Ureter (tissue), 1 donor: ENCODE data around the gene PYGM. TPM values are rescaled to one million over a fixed set of nuclear protein-coding genes. Genes with fewer than 3 reads are reported as not detected.

Experiments used
- DNase-seq: peaks from one replicate; pipeline ENCODE4 v3.0.0-alpha.2; 2020; ENCODE audit warnings: low spot score
- total RNA-seq: library from RNA; stranded (reverse); gene quantifications from one replicate; pipeline ENCODE4 v1.2.4, GENCODE V29; 2023
- donor health status: DM: yes; HTN: yes; CAD: no.

PYGM gene
- total RNA-seq, 1 donor from 2014 or later, result 11.4 TPM

DNA sequence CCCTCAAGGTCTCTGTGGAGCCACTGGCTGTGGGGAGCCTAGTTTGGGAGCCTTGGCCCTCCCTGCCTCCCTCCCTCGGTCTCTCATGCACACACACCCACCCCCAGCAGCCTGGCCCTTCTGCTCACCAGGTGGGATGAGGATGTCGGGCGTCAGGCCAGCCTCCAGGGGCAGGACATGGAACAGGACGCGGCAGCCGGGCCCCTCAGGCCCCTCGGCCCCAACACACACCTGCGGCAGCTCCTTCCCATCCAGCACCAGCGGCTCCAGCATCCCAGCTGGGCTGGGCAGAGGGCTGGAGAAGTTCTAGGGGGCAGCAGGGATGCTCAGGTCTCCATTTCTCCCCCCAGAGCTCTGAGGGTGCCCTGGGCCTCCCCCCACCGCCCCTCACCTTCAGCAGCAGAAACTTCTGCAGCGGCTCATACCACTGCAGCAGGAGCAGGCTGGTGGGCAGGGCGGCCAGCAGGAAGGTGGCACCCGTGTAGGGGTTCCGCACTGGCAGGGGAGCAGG is 32.1 kb upstream of the PYGM start:
- DNase-seq, result no peak

DNA sequence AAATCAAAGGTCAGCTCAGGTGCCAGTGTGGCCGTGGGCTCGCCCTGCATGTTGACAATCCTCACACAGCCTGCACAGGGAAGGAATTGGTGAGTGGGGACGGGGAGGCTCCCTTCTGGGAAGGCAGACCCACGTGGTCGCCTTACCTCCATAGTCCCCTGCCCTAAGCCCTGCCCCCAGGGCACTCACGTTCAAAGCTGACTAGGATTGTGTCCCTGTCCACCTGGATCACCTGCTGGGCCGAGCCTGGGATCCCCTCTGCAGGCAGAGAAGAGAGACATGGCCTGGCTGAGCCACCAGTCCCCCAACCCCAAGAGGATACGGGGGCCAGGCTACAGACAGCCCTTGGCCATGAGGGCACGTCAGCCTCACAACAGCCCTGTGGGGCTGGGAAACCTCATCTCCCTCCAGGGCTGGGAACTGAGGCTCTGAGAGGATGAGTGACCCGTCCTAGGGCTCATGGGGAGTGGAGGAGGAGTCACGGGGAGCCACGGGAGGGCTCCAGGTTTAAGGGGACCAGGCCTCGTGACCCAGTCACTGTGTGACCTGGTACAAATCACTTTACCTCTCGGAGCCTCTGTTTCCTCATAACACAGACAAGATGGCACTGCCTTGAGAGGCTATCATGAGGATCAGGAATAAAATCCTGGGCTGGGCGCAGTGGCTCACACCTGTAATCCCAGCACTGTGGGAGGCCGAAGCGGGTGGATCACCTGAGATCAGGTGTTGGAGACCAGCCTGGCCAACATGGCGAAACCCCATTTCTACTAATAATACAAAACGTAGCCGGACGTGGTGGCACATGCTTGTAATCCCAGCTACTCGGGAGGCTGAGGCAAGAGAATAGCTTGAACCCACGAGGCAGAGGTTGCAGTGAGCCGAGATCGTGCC is 30.7 kb upstream of the PYGM start:
- no peak for DNase-seq

DNA sequence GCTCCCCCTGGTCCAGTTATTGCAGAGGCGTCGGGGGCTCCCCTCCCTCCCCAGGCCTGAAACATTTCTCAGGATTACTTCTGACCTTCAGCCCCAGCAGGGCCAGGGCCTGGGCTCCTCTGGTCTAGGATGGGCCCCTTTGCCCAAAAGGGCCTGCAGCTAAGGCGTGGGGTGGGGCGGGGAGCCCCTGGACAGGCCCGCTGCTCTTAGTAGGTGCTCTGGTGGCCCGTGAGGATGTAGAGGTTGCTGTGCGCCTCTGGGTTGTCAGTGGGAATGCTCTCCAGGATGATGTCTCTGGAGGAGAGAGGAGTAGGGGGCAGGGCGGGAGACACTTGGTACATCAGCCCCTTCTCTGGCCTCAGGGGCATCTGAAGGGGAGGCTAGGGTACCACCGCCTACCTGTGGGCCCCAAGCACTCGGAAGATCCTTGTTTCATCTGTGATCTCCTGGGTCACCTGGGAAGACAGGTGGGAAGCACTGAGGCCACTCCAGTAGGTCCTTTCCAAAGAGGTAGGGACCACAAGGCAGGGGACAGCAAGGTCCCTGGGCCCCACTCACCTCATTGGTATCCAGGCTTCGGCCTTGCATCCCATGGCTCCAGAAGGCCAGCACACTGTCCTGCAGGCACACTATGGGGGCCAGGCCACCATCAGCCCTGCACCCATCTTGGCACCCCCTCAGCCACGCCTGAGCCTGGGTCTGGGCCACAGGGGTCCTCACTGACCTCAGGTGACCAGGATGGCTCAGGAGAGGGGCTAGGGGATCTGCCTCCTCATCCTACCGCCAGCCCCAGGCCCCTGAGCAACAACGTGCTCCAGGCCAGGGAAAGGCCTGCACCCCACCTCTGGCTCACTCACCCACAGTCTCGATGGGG is 29.8 kb upstream of the PYGM start:
- DNase-seq, result no peak

DNA sequence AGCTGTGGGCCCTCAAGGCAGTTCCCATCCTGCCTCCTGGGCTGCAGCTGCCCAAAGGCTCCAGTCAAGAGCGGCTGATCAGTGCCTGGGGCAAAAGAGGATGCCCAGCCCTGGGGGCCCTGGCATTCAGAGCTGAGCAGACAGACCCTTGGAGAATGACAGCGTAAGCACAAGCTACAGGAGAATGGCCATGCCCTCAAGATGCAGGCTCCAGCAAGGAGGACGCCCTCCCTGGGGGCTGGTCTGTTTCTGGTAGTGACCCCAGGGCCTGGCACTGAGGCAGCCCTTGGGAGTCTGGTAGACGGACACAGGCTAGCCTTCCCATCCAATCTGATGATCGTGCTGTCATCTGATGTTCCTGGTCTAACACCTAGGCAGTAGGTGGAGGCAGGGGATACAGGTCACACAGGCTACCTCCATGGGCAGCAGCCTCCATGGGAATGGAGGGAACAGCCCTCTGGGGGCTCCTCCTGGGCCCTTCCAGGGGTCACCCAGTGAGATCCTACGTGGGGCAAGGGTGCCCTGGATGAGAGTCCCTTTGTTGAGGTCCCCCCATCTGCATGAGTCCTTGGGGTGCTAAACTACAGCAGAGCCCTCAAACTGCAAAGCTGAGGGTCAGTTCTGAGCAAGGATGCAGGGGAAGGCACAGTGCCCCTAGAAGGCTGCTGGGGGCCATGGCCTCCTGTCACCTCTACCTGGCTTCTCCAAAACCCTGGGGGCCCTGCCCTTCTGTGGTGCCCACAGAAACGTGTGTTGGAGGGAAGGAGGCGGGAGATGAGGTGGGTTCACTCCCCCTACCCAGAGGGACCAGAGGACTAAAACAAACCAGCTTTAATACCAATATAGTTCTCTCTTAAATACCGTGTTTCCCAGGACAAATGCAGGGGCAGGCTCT is 28.8 kb upstream of the PYGM start:
- DNase-seq, result no peak

DNA sequence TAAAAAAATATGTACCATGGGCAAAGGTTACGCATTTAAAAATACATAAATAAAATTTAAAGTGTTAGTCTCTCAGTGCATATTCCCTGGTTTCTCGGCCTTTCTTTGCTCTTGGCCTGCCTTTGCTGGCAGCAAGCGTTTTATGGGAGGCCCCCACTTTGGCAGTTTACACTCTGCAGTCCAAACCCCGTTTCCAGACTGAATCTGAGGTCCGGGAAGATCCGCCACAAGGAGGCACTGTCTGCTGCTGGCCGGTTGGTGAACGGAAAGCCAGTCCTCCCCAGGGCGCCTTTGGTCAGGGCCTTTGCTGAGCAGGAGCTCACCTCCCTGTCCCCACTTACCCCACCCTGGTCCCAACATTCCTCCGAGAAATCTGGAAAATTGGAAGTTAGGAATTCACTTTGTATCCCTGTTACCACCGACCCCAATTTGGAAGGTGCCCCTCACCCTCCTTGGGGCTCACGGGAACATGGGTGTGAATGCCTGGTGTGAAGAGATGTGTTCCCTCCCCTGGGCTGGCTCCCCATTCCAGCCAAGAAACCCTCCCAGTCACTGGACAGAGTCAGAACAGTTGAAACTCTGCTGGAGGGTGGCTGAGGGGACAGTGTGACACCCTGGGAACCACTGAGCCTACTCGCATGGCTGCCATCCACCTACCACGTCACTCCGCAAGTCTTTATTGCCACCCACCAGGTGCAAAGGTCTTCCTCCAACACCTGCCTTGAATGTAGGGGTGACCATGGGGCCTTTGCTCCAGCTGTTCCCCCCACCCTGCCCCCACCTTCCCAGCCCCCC is 27.9 kb upstream of the PYGM start:
- DNase-seq, result peak; percentile 69

DNA sequence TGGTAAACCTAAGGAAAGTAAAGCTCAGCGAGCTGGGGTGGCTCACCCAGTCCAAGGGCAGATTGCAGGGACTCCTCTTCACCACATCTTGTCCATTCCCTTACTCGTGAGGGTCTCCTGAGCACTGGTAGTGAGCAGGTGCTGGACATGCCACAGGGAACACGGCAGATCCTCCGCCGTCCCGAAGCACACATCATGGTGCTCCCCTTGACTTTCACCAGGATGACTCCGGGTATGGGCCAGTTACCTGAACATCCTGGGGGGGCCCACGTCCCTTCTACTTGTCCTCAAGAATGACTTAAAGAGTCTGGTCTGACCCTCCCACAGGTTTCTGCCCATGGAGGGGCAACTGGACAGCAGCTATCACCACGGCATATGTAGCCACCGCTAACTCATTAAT is 26.5 kb upstream of the PYGM start:
- DNase-seq, result no peak

DNA sequence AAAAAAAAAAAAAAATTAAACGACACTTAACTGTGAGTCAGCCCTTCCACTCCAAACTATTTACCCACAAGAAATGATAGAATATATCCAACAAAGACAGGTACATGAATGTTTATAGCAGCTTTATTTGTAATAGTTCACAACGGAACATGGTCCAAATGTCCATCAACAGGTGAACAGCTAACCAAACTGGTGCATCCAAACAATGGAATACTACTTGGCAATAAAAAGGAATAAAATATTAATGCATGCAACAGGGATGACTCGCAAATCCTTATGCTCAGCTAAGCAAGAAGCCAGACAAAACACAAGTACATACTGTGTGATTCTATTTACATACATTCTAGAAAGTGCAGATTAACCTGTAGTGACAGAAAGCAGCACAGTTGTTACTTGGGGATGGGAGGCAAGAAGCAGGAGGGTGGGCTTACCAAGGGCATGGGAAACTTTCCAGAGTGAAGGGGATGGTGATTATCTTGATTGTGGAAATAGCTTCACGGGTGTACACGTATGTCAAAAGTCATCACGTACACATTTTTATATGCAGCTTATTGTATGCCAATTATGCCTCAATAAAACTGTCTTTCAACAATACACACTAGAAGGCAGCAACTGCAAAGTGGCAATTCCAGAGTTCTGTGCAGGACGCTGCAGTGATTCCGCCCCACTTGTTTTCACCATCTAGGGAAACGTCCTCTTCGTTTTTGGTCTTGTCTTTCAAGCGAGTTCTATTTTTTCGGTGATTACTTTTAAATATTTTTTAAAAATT is 25.2 kb upstream of the PYGM start:
- DNase-seq, result no peak

DNA sequence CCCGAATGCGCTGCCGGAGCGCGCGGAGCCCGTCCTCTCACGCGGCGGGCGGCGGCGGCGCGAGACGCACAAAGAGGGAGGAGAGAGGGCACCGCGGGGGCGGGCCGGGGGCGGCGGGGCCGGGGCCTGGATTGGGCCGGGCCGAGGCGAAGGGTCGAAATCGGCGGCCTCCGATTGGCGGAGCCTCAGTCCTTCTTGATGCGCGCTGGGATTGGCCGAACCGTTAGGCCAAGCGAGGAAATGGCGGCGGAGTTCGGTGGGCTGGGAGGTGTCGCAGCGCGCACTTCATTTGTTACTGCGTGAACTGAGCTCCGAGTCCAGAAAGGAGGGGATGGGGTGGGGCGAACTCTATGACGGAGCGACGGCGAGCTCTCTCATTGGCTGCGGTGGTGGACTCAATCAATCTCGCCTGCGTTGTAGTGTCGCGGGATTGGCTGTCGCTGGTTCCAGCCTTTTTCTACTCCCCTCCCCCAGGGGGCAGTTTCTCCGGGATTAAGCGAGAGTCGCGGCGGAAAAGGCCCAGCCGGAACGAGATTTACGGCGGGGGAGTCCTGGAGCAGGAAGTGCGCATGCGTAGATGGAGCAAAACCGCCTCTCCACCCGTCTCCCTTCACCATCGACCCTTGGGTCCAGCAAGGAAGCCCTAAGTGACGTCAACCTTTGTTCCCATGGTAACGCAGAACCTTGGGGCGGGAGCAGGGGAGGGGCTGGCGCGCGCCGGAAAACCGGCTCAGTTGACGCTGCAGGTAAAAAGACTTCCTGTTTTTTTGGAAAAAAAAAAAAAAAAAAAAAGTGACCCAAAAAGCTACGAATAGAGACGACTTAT is 18.9 kb upstream of the PYGM start, which contains the start of gene SF1:
TSS of gene SF1 (minus strand) at position 70 of the 826 bp plus-strand sequence. CDS start 150 bp downstream, outside the sequence.
- DNase-seq, result peak; percentile 100

DNA sequence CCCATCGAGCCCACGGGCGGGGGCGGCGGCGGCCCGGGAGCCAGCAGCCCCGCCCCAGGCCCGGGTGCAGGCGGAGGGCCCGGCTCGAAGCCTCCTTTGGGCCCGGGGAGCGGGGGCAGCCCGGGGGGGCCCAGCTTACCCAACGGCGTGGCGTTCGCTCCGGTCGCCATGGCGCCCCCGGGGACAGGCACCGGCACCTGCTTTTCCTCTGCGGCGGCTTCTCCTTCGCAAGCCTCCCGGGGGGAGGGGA is 18.4 kb upstream of the PYGM start:
- DNase-seq, result no peak

DNA sequence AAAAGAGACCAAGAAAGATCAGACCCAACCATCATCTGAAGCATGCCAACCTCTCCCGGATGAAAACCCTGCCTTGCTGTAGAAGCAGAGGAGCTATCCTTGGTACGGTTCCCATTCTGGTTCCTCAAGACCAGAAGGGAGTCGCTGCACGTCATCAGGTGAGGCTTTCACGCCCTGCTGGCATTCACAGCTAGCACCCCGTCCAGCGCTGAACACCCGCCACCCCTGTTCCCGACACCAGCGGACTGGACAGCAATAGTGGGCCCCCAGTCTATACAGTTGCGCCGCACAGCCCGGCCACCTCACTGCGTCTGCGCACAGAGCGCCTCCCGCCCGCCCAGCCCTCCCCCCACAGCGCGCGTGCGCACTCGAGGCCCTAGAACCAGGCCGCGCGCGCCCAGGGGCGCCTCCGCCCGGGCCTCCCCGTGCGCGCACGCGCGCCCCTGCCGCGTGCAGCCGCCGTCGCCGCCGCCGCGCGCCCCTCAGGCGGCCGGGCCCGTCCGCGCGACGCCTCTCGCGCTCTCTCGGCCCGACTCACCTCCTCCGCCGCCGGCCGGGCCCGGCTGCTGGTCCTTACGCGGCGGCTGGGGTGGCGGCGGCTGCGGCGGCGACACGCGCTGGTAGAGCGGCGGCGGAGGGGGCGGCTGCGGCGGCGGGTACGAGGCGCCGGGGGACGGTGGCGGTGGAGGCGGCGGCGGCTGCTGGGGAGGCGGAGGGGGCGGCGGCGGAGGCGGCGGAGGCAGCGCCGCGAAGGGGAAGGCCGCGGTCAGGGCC is 17.9 kb upstream of the PYGM start:
- peak; percentile 80 for DNase-seq

DNA sequence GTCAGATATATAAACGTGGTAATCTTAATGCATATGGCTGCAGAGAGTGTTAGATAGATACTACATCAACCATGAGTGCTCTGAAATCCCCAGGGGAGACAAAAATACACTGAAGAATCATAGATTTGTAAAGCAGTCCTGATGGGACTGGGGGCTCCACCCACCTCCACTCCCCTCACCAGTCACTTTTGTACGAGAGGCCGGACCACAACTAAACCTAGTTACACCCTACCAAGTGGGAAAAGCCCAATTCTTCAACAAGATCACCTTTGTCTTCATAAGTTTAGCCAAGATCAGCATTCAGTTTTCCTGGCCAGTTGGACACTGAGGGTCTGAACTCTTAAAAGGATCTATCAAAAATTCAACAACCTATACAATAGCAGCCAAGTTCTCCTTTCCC is 17.1 kb upstream of the PYGM start:
- DNase-seq, result no peak

DNA sequence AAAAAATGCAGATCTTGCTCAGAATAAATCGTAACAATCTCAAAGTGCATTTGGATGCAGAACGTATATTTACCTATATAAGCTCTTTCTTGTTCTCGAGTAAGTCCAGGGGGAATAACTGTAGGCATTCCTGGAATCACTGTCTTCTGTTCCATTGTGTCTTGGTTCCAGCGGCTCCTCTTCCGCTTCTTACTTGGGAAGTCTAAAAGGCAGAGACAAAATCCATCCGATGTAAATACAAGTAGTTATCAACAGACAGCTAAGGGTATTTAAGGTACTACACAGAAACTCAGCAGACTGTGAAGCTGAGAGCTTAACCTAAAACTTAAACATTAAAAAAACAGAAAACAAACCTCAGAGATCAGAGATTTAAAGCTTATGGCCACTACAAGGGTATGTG is 16.7 kb upstream of the PYGM start:
- DNase-seq, result no peak

DNA sequence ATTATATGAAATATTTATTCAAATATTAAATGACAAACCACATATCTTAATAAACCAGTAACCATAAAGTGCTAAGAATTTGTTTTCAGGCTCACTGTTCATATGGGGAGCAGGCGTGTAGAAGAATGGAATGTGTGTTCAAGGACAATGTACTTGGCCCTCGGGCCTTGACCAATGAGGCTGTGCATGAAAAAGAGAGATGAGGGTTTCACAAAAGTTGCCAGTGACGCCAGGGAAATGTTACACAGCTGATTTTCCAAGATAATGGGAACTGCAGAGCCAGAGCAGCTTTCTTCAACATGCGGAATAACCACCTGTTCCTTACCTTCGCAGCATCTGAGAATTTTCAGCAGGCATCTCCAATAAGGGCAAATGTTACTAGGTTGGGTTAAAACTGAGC is 14.4 kb upstream of the PYGM start:
- no peak for DNase-seq

DNA sequence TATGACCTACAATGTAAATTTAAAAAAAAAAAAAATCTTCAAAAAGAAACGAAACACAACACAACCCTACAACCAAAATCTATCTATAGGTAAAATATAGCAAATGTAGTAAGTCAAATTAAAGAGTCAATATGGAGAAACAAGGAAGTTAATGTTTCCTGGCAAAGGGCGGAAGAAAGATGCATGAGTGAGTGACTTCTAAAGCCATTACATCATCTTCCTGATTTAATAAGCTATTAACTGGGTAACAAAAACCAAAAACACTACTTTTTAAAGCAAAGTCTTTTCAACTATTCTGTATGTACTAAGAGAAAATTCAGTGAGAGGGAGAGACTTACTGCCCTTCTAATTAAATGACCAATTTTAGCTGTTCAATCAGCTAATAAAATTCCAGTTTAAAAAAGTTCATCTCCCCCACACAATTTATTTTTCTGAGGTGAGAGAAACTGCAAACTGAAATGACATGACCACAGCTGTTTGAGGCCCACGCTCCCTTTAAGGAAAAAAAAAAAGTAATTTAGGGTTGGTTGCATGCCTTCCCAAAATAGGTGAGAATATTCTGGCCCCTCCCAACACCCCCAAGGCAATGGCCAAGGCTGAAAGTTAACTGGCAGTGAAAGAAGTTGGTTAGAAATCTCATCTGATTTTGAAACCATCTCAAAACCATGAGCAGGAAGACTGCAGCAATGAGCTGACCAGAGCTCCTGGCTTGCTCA is 12.7 kb upstream of the PYGM start:
- DNase-seq, result no peak

DNA sequence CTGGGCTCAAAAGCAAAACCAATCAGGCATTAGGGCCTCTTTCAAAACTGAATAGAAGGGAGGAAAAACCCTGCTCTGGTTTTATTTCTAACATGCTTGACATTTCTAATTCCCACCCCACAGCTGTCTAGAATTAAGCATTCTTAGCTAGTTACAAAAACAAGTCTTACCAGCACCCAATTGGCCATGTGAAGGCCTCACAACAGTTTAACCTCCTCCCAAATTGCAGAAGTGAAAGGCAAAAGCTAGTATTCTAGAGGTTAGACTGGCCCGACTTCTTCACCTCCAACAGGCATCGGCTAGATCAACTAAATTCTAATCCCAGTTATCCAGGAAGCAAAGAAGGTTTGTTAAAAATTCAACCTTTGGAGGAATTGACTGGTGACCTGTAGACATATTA is 12.1 kb upstream of the PYGM start:
- no peak for DNase-seq

DNA sequence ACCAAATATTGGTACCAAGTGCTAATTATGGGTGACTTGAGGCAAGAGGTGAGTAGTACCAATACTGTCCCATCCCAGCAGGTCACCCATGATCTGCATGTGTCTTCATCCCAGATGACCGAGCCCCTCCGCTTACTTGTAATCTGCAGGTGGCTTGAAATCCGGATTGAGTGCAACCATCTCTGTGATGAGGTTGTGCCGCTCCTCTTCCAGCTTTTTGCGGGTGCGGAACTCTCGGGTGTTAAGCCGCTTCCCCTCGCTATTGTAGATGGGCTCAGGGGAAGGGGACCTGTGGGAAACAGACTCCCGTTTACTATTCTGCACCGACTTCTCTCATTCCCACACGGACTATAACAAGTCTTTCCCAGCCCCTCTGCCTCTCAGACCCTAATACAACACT is 10.3 kb upstream of the PYGM start:
- no peak for DNase-seq

DNA sequence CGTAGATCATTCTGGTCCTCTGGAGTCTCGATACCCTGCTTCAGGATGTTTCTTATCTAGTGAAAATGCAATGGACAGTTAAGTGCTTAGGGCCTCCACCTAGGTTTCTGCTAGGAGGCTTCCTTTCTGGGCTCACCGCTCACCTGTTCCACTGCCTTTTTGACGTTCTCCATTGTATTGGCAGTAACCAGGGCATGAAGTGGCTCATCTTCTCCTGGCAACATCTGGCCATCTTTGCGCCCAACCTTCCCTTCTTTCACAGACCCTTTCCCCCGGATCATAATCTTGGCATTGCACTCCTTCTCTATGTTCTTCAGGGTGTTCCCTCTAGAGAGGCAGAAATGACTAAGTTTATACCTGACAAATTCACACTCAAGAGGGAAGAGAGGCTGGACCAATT is 9.5 kb upstream of the PYGM start:
- no peak for DNase-seq

DNA sequence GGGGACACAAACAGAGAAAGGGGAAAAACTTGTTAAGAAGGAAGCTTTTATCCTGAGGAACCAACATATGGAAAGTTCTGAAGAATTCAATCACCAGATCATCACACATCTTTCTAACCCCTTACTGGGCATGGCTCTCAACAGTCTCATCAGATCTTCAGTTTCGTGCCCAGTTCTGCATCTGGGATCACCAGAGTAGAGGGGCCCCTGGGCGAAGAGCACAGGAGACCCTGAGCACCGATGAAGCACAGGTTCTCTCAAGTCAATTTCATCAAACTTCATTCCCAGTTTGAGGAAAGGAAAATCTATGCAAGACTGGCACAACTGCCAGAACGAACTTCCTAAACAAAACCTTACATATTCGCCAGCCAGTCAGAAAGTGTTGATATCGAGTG is 8.5 kb upstream of the PYGM start:
- DNase-seq, result no peak
